ENCODE data around the gene ZBTB49.
"Not testable (repeated sequence)": the region's sequence is repeated elsewhere in the genome, so short reads cannot be mapped to it uniquely, and the experiment has no call there.

Gene ZBTB49

GRCh38 chr4:4289941-4290850 lies at the start of gene ZBTB49, which contains the start of gene LYAR:
Gene ZBTB49 (plus strand): TSS chr4:4290251. CDS start chr4:4299946, 9,695 bp downstream.
Gene LYAR (minus strand): TSS chr4:4290154. CDS start chr4:4283742, 6,412 bp downstream.
- peak; percentile 94 for DNase-seq

DNA sequence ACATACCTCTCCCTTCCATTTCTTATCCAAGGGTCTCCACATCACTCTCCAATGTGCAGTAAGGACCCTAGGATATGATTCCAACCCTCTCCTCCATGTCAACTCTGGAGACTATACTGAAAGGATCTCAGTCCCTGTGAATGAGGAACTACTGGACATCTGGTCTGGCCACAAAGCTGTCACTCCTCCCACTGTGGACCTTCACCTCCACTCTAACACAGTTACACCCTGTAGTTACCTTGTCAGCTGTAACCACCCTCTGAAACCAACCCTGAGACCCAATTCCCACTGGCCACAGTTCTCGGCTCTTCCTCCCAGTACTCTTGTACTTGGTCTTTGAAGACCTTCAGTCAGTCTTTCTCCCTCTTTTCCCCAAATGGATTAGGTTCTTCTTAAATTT lies 44.9 kb upstream of the ZBTB49 start:
- DNase-seq = no peak

GRCh38 chr4:4247696-4248028 lies 42.4 kb upstream of the ZBTB49 start:
- no peak for DNase-seq

GRCh38 chr4:4248029-4248884 lies 41.8 kb upstream of the ZBTB49 start, which contains the start of gene TMEM128:
Gene TMEM128 (minus strand): TSS chr4:4248223. CDS start chr4:4248202, 21 bp downstream.
- DNase-seq = peak; percentile 92

DNA sequence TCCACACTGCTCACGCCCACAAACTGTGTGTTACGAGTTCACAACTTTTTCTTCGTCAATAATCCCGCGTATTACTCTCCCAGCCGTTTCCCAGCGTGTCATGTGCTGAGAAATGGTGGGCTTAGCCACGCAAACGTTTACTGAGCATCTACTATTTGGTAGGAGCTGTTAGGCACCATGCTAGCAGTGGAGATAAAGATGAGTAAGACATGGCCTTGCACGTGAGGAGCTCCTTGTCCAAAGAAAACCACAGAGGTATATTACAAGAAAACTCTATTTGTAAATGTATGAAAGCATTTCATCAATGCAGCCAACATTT lies 41.2 kb upstream of the ZBTB49 start:
- DNase-seq = no peak

GRCh38 chr4:4249342-4249741 lies 40.7 kb upstream of the ZBTB49 start:
- DNase-seq = not testable (repeated sequence)

- DNase-seq = no peak
These were observed 40.2 kb upstream of the ZBTB49 start for GRCh38 chr4:4249866-4250265.

DNA sequence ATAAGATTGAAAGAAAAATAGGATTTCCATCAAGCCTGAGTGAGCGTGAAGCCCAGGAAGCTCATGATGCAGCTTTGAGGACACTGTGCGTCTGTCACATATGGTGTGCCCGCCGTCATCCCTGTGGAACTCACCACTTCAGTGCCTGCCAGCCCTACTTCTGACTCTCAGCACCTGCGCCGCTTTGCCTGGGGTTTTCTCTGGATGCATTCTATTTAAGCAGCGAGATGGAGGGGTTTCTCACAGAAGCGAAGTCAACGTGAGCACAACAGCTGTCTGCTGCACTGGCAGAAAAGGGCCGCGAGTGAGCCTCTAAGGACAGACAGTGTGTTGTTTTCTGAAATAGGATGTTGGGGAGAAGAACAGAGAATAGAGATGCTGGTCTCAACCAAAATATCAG lies 35.9 kb upstream of the ZBTB49 start:
- no peak for DNase-seq

- DNase-seq = no peak
These were observed 35.4 kb upstream of the ZBTB49 start for GRCh38 chr4:4254666-4255065.

DNA sequence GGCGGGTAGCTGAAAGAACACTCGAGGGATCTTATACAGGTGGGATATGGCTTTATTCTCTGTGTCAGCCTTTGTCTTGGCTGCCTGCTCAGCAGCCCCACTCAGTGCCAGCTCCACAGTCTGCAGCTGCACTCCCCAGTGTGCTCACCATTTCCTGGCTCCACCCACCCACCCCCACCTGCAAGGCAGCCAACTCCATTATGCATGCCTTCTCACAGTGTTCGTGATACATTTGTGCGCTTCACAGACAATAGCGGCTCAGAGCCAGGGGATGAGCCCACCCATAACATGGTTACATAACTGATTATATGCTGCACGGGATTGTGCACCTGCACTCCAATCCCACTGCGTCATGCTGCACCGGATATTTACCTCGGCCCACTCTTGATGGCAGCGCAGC lies 33.3 kb upstream of the ZBTB49 start:
- DNase-seq = no peak

GRCh38 chr4:4257705-4258104 lies 32.3 kb upstream of the ZBTB49 start:
- DNase-seq = not testable (repeated sequence)

- no peak for DNase-seq
These were observed 30.5 kb upstream of the ZBTB49 start for GRCh38 chr4:4259484-4260100.

- no peak for DNase-seq
These were observed 29.8 kb upstream of the ZBTB49 start for GRCh38 chr4:4260185-4260751.

DNA sequence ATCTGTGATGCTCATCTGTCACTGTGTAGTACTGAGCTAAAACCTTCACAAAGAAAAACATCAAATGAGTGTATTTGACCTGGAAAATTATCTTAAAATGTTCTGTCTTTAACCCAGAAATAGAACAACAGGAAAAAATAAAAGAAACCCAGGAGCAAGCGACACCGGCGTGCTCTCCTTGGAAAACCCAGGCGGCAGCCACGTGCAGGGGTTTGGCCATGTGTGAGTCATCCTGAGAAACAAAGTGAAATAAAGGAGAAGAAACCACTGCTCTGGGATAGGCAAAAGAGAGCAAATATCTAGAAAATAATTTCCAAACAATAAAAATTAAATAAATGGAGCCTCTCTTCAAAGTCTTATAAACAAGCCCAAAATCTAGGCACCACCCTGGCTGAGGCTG lies 22.1 kb upstream of the ZBTB49 start:
- no peak for DNase-seq

DNA sequence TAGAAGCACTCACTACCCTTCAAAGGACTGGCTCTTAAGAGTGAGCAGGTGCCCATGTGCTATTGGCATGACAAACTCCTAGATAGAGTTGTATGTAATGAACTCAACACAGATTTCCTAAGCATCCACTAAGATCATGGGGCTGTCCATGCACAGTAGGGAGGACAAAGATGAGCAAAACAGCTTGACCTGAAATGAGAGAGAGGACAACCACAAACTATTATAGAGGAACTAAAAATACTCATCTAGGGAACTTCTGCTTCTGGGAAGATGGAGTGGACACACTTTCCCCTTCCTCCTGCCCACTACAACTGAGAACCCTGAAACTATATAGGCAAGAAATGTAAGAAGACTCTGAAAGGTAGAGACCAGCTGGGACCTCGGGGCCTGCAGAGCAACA lies 21.3 kb upstream of the ZBTB49 start:
- DNase-seq = no peak

- no peak for DNase-seq
These were observed 20.7 kb upstream of the ZBTB49 start for GRCh38 chr4:4269331-4269731.

GRCh38 chr4:4269856-4270255 lies 20.2 kb upstream of the ZBTB49 start:
- no peak for DNase-seq

DNA sequence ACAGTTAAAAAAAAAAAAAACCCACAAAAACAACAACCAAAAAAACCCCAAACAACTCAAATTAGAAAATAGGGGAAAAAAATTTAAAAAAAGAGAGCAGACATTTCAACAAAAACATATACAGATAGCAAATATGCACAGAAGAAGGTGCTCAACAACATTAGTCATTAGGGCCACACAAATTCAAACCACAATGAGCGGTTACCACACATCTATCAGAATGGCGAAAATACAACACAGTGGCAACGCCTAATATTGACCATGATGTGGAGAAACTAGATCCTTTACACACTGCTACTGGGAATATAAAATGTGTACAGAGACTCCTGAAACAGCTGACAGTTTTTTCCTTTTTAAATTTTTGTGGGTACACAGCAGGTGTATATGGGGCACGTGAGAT lies 19.5 kb upstream of the ZBTB49 start:
- no peak for DNase-seq

- no peak for DNase-seq
These were observed 18.1 kb upstream of the ZBTB49 start for GRCh38 chr4:4271912-4272311.

DNA sequence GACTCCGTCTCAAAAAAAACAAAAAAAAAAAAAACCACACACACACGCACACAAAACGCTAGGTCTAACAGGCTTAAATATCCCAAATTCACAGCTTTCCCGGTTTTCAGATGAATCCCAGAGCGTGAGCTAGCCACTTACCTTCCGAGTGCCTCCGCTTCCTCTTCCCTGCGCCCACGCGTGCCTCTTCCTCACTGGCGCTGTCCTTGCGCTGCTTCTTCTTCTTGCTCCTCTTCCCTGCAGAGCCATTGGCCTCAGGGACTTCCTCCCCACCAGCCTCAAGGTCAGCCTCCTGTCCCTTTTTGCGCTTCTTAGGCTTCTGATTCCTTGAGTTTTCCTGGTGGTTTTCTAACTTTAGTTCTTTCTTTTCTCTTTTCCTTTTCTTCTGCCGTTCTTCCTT lies 15.8 kb upstream of the ZBTB49 start:
- no peak for DNase-seq

DNA sequence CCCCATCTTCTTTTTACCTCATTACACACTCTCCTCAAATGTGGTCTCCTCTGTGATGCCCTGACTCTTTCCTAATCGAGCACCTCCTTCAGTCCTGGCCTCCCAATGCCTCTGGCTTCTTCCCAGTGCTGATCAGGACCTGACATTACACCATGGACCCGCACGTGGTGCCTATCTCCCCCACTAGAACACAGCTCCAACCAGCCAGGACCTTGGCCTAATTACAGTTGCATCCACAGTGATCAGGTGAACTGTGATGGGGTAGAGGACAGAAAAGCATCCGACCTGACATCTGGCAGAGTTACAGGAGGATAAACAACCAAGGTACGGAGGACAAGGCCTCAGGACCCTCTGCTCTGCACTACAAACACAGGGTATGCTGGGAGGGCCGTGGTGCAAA lies 12.5 kb upstream of the ZBTB49 start:
- no peak for DNase-seq

DNA sequence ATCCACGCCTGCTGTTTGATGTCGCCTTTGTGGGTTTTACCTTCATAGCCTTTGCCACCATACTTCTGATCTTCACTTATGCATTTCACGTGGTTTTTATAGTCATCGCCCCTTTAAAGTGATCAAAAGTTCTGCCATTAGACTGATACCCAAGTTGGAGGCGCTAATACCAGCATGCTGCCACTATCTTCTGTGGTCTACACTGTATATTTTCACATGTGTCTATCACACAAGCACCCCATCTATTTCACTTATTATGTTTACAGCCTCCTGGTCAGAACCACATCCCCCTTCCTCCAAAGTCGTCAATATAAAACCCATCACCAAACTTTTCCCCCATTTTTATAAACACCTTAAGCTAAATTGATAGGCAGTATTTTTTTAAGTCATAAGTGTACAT lies 8.3 kb upstream of the ZBTB49 start:
- DNase-seq = no peak

Measured in stimulated activated CD4-positive, alpha-beta T cell treated with anti-CD3 and anti-CD28 coated beads, Interleukin-1b, Interleukin-23, amount 100 ng/mL, for 48 hours (primary cell).